Stimulated activated effector memory CD8-positive, alpha-beta T cell treated with anti-CD3 and anti-CD28 coated beads, Interleukin-12 subunit alpha, Interleukin-12 subunit beta, amount 100 ng/mL, for 72 hours (primary cell): ENCODE results near the gene SLC20A1.
"Not testable (repeated sequence)": the region's sequence is repeated elsewhere in the genome, so short reads cannot be mapped to it uniquely, and the experiment has no call there.

Source experiments
- ATAC-seq: fragments of 150-1000 bp; cut with Tn5 transposase; 2 replicates; pipeline ENCODE4 v1.10.0; 2021
- DNase-seq, 2 donors: peaks; one replicate each; pipeline ENCODE4 v3.0.0; 2021 to 2022; ENCODE audit warnings: low spot score in 2 of 2
- H3K27ac Mint-ChIP-seq: one replicate; pipeline ENCODE4 v1.8.0; 2022; ENCODE audit warnings: mild to moderate bottlenecking, mixed read lengths
- H3K36me3 Mint-ChIP-seq: one replicate; pipeline ENCODE4 v1.8.0; 2022; ENCODE audit warnings: mild to moderate bottlenecking, mixed read lengths
- H3K4me1 Mint-ChIP-seq: one replicate; pipeline ENCODE4 v1.8.0; 2022; ENCODE audit warnings: mixed read lengths
- H3K4me3 Mint-ChIP-seq: one replicate; pipeline ENCODE4 v1.8.0; 2022; ENCODE audit warnings: mild to moderate bottlenecking, mixed read lengths
- H3K9me3 Mint-ChIP-seq: one replicate; pipeline ENCODE4 v1.8.0; 2022; ENCODE audit warnings: mixed read lengths

Gene SLC20A1

GRCh38 chr2:112615798-112616197 is 29.9 kb upstream of the SLC20A1 start:
- H3K9me3 Mint-ChIP-seq, H3K36me3 Mint-ChIP-seq, DNase-seq, ATAC-seq, H3K4me3 Mint-ChIP-seq, H3K27ac Mint-ChIP-seq, H3K4me1 Mint-ChIP-seq: not testable (repeated sequence)

- DNase-seq, result no peak
- Mint-ChIP-seq H3K9me3 (no peaks in the 10 kb centered on the region), H3K4me1 (no peaks in the 10 kb centered on the region), H3K4me3 (no peak overlapping the region), H3K27ac (no peak overlapping the region), H3K36me3 (no peaks in the 10 kb centered on the region)
- ATAC-seq, result no peak
These were observed 27.4 kb upstream of the SLC20A1 start for GRCh38 chr2:112618383-112618782.

- Mint-ChIP-seq H3K4me1 (peaks cover 30% of the 10 kb centered on the region), H3K36me3 (no peaks in the 10 kb centered on the region), H3K4me3 (no peak overlapping the region), H3K9me3 (no peaks in the 10 kb centered on the region), H3K27ac (no peak overlapping the region)
- DNase-seq, result no peak
- no peak for ATAC-seq
These were observed 23.8 kb upstream of the SLC20A1 start for GRCh38 chr2:112621790-112622527.

GRCh38 chr2:112622528-112622849 is 23.2 kb upstream of the SLC20A1 start:
- Mint-ChIP-seq H3K4me3 (no peak overlapping the region), H3K36me3 (no peaks in the 10 kb centered on the region), H3K9me3 (no peaks in the 10 kb centered on the region), H3K4me1 (peaks cover 35% of the 10 kb centered on the region), H3K27ac (no peak overlapping the region)
- ATAC-seq, result no peak
- no peak for DNase-seq

- Mint-ChIP-seq H3K4me3 (no peak overlapping the region), H3K4me1 (peaks cover 46% of the 10 kb centered on the region), H3K27ac (no peak overlapping the region), H3K9me3 (no peaks in the 10 kb centered on the region), H3K36me3 (no peaks in the 10 kb centered on the region)
- peak; percentile 92 for ATAC-seq
- DNase-seq, result peak; percentile 43 to 74
These were observed 21.6 kb upstream of the SLC20A1 start for GRCh38 chr2:112623913-112624777.

GRCh38 chr2:112625474-112626114 is 20.1 kb upstream of the SLC20A1 start:
- Mint-ChIP-seq H3K9me3 (no peaks in the 10 kb centered on the region), H3K27ac (peak overlapping the region; percentile 38), H3K36me3 (no peaks in the 10 kb centered on the region), H3K4me1 (peaks cover 61% of the 10 kb centered on the region), H3K4me3 (peak overlapping the region; percentile 62)
- DNase-seq, result no peak
- ATAC-seq, result no peak

- H3K36me3 Mint-ChIP-seq, result peaks cover 7% of the 10 kb centered on the region
- H3K9me3 Mint-ChIP-seq, result no peaks in the 10 kb centered on the region
- peak overlapping the region; percentile 62 for H3K4me3 Mint-ChIP-seq
- peak; percentile 54 to 79 for DNase-seq
- peak; percentile 69 for ATAC-seq
- peaks cover 71% of the 10 kb centered on the region for H3K4me1 Mint-ChIP-seq
- H3K27ac Mint-ChIP-seq, result peak overlapping the region; percentile 64
These were observed 19.1 kb upstream of the SLC20A1 start for GRCh38 chr2:112626604-112627059.

- Mint-ChIP-seq H3K27ac (peak overlapping the region; percentile 64), H3K36me3 (peaks cover 7% of the 10 kb centered on the region), H3K4me3 (peak overlapping the region; percentile 62), H3K4me1 (peaks cover 78% of the 10 kb centered on the region), H3K9me3 (no peaks in the 10 kb centered on the region)
- ATAC-seq (peak; percentile 1), DNase-seq (no peak)
These were observed 18.4 kb upstream of the SLC20A1 start for GRCh38 chr2:112627060-112628040.

GRCh38 chr2:112629224-112629623 is 16.5 kb upstream of the SLC20A1 start:
- Mint-ChIP-seq H3K27ac (no peak overlapping the region), H3K4me1 (peaks cover 90% of the 10 kb centered on the region), H3K36me3 (peaks cover 7% of the 10 kb centered on the region), H3K4me3 (peak overlapping the region; percentile 75), H3K9me3 (no peaks in the 10 kb centered on the region)
- DNase-seq (no peak), ATAC-seq (no peak)

- H3K27ac Mint-ChIP-seq, result no peak overlapping the region
- no peak for ATAC-seq
- H3K4me1 Mint-ChIP-seq, result peaks cover 90% of the 10 kb centered on the region
- peaks cover 7% of the 10 kb centered on the region for H3K36me3 Mint-ChIP-seq
- peak overlapping the region; percentile 75 for H3K4me3 Mint-ChIP-seq
- DNase-seq, result no peak
- no peaks in the 10 kb centered on the region for H3K9me3 Mint-ChIP-seq
These were observed 15.9 kb upstream of the SLC20A1 start for GRCh38 chr2:112629823-112630222.

GRCh38 chr2:112630268-112630667 is 15.5 kb upstream of the SLC20A1 start:
- H3K36me3 Mint-ChIP-seq, result peaks cover 7% of the 10 kb centered on the region
- H3K4me3 Mint-ChIP-seq, result peak overlapping the region; percentile 75
- ATAC-seq (no peak), DNase-seq (no peak)
- H3K9me3 Mint-ChIP-seq, result no peaks in the 10 kb centered on the region
- H3K27ac Mint-ChIP-seq, result no peak overlapping the region
- peaks cover 92% of the 10 kb centered on the region for H3K4me1 Mint-ChIP-seq

GRCh38 chr2:112633708-112634107 is 12.0 kb upstream of the SLC20A1 start:
- Mint-ChIP-seq H3K4me3 (peak overlapping the region; percentile 16), H3K9me3 (no peaks in the 10 kb centered on the region), H3K4me1 (peaks cover 86% of the 10 kb centered on the region), H3K27ac (peak overlapping the region; percentile 72), H3K36me3 (peaks cover 12% of the 10 kb centered on the region)
- DNase-seq (no peak), ATAC-seq (no peak)

- Mint-ChIP-seq H3K27ac (peak overlapping the region; percentile 72), H3K4me1 (peaks cover 80% of the 10 kb centered on the region), H3K9me3 (no peaks in the 10 kb centered on the region), H3K4me3 (peak overlapping the region; percentile 16), H3K36me3 (peaks cover 12% of the 10 kb centered on the region)
- ATAC-seq (peak; percentile 31), DNase-seq (no peak)
These were observed 11.4 kb upstream of the SLC20A1 start for GRCh38 chr2:112634153-112634873.

- ATAC-seq (no peak), DNase-seq (no peak)
- H3K9me3 Mint-ChIP-seq, result no peaks in the 10 kb centered on the region
- peaks cover 75% of the 10 kb centered on the region for H3K4me1 Mint-ChIP-seq
- peak overlapping the region; percentile 72 for H3K27ac Mint-ChIP-seq
- H3K36me3 Mint-ChIP-seq, result peaks cover 12% of the 10 kb centered on the region
- H3K4me3 Mint-ChIP-seq, result peak overlapping the region; percentile 16
These were observed 10.9 kb upstream of the SLC20A1 start for GRCh38 chr2:112634874-112635157.
